Esophagus muscularis mucosa (tissue), 4 donors: ENCODE data around the gene TMED10. TPM values are rescaled to one million over a fixed set of nuclear protein-coding genes. Genes with fewer than 3 reads are reported as not detected.
A peak's percentile ranks its signal among the peaks of the same experiment; 100 is the strongest.
"Not testable (repeated sequence)": the region's sequence is repeated elsewhere in the genome, so short reads cannot be mapped to it uniquely, and the experiment has no call there.

ENCODE experiments used
- DNase-seq: peaks from one replicate; pipeline ENCODE4 v3.0.0-alpha.2; 2017; ENCODE audit errors: extremely low spot score
- H3K27ac ChIP-seq, 4 donors: fragments of 200-600 bp; sonication (generic); replicated peaks in 1 of 4; 1 replicate in 3 of 4; 2 replicates in 1 of 4; pipeline ENCODE4 v1.5.1; 2016 to 2019; ENCODE audit warnings: mild to moderate bottlenecking in 1 of 4
- H3K27me3 ChIP-seq, 4 donors: fragments of 200-600 bp; sonication (generic); one replicate each; pipeline versions ENCODE4 v1.5.1 to v1.6.0; 2016 to 2019
- H3K36me3 ChIP-seq, 4 donors: fragments of 200-600 bp; sonication (generic); one replicate each; pipeline ENCODE4 v1.5.1; 2016 to 2019
- H3K4me1 ChIP-seq, 4 donors: fragments of 200-600 bp; sonication (generic); one replicate each; pipeline ENCODE4 v1.5.1; 2016 to 2019
- H3K4me3 ChIP-seq, 4 donors: fragments of 200-600 bp; sonication (generic); 1 replicate in 2 of 4; 2 replicates in 2 of 4; pipeline ENCODE4 v1.5.1; 2016 to 2019; ENCODE audit warnings: mild to moderate bottlenecking in 4 of 4, moderate library complexity in 1 of 4
- H3K9me3 ChIP-seq, 4 donors: fragments of 200-600 bp; sonication (generic); 1 replicate in 3 of 4; 2 replicates in 1 of 4; pipeline ENCODE4 v1.5.1; 2016 to 2019
- CTCF ChIP-seq, 3 experiments: fragments of 200-600 bp in 2 of 3; fragments of 450-650 bp in 1 of 3; sonication (generic) in 2 of 3; IDR thresholded peaks; one replicate each; pipeline ENCODE4 v1.5.1; 2017 to 2019; ENCODE audit warnings: antibody characterized with exemption in 3 of 3, mild to moderate bottlenecking in 2 of 3, moderate library complexity in 1 of 3
- EP300 ChIP-seq: sonication (generic); formaldehyde crosslinking; IDR thresholded peaks from one replicate; pipeline ENCODE4 v1.6.1; 2017; ENCODE audit warnings: antibody characterized with exemption
- POLR2A ChIP-seq: fragments of 450-650 bp; IDR thresholded peaks from one replicate; pipeline ENCODE4 v1.6.1; 2017; ENCODE audit warnings: antibody characterized with exemption, moderate library complexity, mild to moderate bottlenecking, low read depth
- POLR2AphosphoS5 ChIP-seq, 2 donors: sonication (generic); formaldehyde crosslinking; IDR thresholded peaks; one replicate each; pipeline ENCODE4 v1.6.1; 2017; ENCODE audit warnings: antibody characterized with exemption in 2 of 2
- WGBS: methylation state at CpG from one replicate; pipeline ENCODE4 v1.1.5; 2018; 5-methylcytosine and 5-hydroxymethylcytosine counted together
- intact Hi-C: fragments of 100-400 bp; cut with DNase I; formaldehyde crosslinking; loops from one replicate; pipeline ENCODE4 v1.15.1; 2023
- total RNA-seq, 4 donors: library from RNA; depleted of rRNA; stranded (reverse); fragments of >200 nt; gene quantifications; one replicate each; pipeline versions ENCODE4 v1.1.0 to v1.2.1, GENCODE V29; 2016

The TMED10 gene
- total RNA-seq, 4 donors from 2014 or later = 115 to 164 (median 129) TPM

GRCh38 chr14:75185251-75186040 is 9.0 kb upstream of the TMED10 start:
- 79% methylated on average over 7 of the region's 7 CpGs for WGBS
- intact Hi-C loops = loop anchor here (5.0 kb wide), 1 partner anchor 47 kb away; no protein-coding TSS in a partner anchor

GRCh38 chr14:75184492-75184891 is 8.1 kb upstream of the TMED10 start:
- no peaks in the 10 kb centered on the region for H3K9me3 ChIP-seq
- TF ChIP-seq POLR2AphosphoS5 (IDR thresholded peaks at IDR 0.05) (no peak), CTCF (IDR thresholded peaks at IDR 0.05) (no peak), POLR2A (no peak), EP300 (no peak)
- no peak overlapping the region for H3K27ac ChIP-seq
- intact Hi-C loops = no loop called here
- no peak overlapping the region for H3K4me3 ChIP-seq
- H3K36me3 ChIP-seq = no peaks in the 10 kb centered on the region
- no peak for DNase-seq
- peaks cover 3 to 17% (median 15%) of the 10 kb centered on the region in 4 donors for H3K4me1 ChIP-seq
- 58% methylated on average over 3 of the region's 3 CpGs for WGBS
- no peaks in the 10 kb centered on the region for H3K27me3 ChIP-seq

More at GRCh38 chr14:75185251-75186040, 9.0 kb upstream of the TMED10 start:
- no peaks in the 10 kb centered on the region for H3K9me3 ChIP-seq
- H3K27me3 ChIP-seq = no peaks in the 10 kb centered on the region
- H3K27ac ChIP-seq = no peak overlapping the region
- peaks cover 3 to 17% (median 15%) of the 10 kb centered on the region in 4 donors for H3K4me1 ChIP-seq
- DNase-seq = no peak
- H3K36me3 ChIP-seq = no peaks in the 10 kb centered on the region
- TF ChIP-seq CTCF (IDR thresholded peaks at IDR 0.05) (no peak), EP300 (no peak), POLR2A (no peak), POLR2AphosphoS5 (IDR thresholded peaks at IDR 0.05) (no peak)
- H3K4me3 ChIP-seq = no peak overlapping the region

- WGBS = 81% methylated on average over 3 of the region's 3 CpGs
- Histone ChIP-seq H3K4me1 (peaks cover 3 to 17% (median 15%) of the 10 kb centered on the region in 4 donors), H3K9me3 (no peaks in the 10 kb centered on the region), H3K36me3 (no peaks in the 10 kb centered on the region), H3K27me3 (no peaks in the 10 kb centered on the region), H3K4me3 (no peak overlapping the region), H3K27ac (peak overlapping the region in 1 of 4 donors; percentile 55)
- TF ChIP-seq POLR2AphosphoS5 (IDR thresholded peaks at IDR 0.05) = no peak
- intact Hi-C loops = no loop called here
- DNase-seq = no peak
These were observed 7.6 kb upstream of the TMED10 start for GRCh38 chr14:75184039-75184438.

DNA sequence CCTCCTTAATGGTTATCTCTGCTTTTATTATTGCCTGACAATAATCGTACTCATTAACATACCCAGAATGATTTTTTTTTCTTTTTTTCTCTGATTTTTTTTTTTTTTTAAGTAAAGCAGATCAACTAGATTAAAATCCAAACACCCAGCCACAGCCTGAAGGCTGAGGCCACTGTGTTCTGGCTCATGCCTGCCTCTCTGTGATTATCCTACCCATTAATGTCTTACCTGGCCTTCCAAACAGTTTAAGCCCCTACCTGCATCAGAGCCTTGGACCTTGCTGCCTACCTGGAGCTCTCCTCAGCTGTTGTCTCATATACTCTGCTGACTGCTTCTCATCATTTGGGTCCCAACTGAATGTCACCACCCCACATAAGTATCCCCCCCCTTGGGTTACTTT is 6.8 kb upstream of the TMED10 start:
- no peak for TF ChIP-seq POLR2A
- intact Hi-C loops = no loop called here
- H3K4me1 ChIP-seq = peaks cover 3 to 17% (median 15%) of the 10 kb centered on the region in 4 donors
- WGBS = 57% methylated on average over 1 of the region's 1 CpG
- no peaks in the 10 kb centered on the region for H3K36me3 ChIP-seq
- H3K27ac ChIP-seq = peak overlapping the region; percentile 14 to 55 (median 24)
- H3K4me3 ChIP-seq = no peak overlapping the region
- no peaks in the 10 kb centered on the region for H3K27me3 ChIP-seq
- H3K9me3 ChIP-seq = no peaks in the 10 kb centered on the region
- no peak for DNase-seq

- Histone ChIP-seq H3K4me1 (peaks cover 3 to 17% (median 15%) of the 10 kb centered on the region in 4 donors), H3K36me3 (no peaks in the 10 kb centered on the region), H3K9me3 (no peaks in the 10 kb centered on the region), H3K27ac (peak overlapping the region; percentile 14 to 55 (median 24)), H3K4me3 (no peak overlapping the region), H3K27me3 (no peaks in the 10 kb centered on the region)
- no peak for TF ChIP-seq EP300
- no peak for TF ChIP-seq CTCF (IDR thresholded peaks at IDR 0.05)
- no peak for TF ChIP-seq POLR2AphosphoS5 (IDR thresholded peaks at IDR 0.05)
- TF ChIP-seq POLR2A = no peak
- DNase-seq = no peak
- intact Hi-C loops = no loop called here
- WGBS = 43% methylated on average over 1 of the region's 1 CpG
These were observed 6.4 kb upstream of the TMED10 start for GRCh38 chr14:75182821-75183220.

DNA sequence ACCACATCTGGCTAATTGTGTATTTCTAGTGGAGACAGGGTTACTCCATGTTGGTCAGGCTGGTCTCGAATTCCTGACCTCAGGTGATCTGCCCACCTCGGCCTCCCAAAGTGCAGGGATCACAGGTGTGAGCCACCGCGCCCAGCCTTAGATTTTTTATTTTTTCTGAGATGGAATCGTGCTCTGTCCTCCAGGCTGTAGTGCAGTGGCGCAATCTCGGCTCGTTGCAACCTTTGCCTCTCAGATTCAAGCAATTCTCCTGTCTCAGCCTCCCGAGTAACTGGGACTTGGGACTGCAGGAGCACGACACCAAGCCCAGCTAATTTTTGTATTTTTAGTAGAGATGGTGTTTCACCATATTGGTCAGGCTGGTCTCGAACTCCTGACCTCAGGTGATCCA is 5.8 kb upstream of the TMED10 start:
- H3K9me3 ChIP-seq, DNase-seq, intact Hi-C loops, H3K27me3 ChIP-seq, H3K36me3 ChIP-seq, H3K4me3 ChIP-seq: not testable (repeated sequence)
- WGBS = 89% methylated on average over 11 of the region's 11 CpGs
- H3K27ac ChIP-seq = peak overlapping the region; percentile 14 to 55 (median 24)
- H3K4me1 ChIP-seq = peaks cover 3 to 17% (median 15%) of the 10 kb centered on the region in 4 donors
